ENCODE results near the gene NDRG4.

Gene NDRG4

GRCh38 chr16:58535100-58535499 is 35.2 kb downstream of the NDRG4 start:
- TF ChIP-seq CTCF (IDR thresholded peaks at IDR 0.05), result no peak

- TF ChIP-seq CTCF (IDR thresholded peaks at IDR 0.05), result no peak
Measured at GRCh38 chr16:58536278-58536677, 36.3 kb downstream of the NDRG4 start.

- TF ChIP-seq CTCF (IDR thresholded peaks at IDR 0.05), result no peak
Measured at GRCh38 chr16:58537124-58537906, 37.4 kb downstream of the NDRG4 start.

- TF ChIP-seq CTCF (IDR thresholded peaks at IDR 0.05), result no peak
Measured at GRCh38 chr16:58541711-58542110, 41.8 kb downstream of the NDRG4 start.

GRCh38 chr16:58542291-58542690 is 42.3 kb downstream of the NDRG4 start:
- TF ChIP-seq CTCF (IDR thresholded peaks at IDR 0.05), result no peak

- TF ChIP-seq CTCF (IDR thresholded peaks at IDR 0.05), result no peak
Measured at GRCh38 chr16:58543685-58544084, 43.7 kb downstream of the NDRG4 start.

GRCh38 chr16:58548378-58548777 is 48.4 kb downstream of the NDRG4 start:
- no peak for TF ChIP-seq CTCF (IDR thresholded peaks at IDR 0.05)

- no peak for TF ChIP-seq CTCF (IDR thresholded peaks at IDR 0.05)
Measured at GRCh38 chr16:58551496-58551895, 51.6 kb downstream of the NDRG4 start.
